ENCODE measurements around the gene OAS2.
A peak's percentile ranks its signal among the peaks of the same experiment; 100 is the strongest.

OAS2 gene

DNA sequence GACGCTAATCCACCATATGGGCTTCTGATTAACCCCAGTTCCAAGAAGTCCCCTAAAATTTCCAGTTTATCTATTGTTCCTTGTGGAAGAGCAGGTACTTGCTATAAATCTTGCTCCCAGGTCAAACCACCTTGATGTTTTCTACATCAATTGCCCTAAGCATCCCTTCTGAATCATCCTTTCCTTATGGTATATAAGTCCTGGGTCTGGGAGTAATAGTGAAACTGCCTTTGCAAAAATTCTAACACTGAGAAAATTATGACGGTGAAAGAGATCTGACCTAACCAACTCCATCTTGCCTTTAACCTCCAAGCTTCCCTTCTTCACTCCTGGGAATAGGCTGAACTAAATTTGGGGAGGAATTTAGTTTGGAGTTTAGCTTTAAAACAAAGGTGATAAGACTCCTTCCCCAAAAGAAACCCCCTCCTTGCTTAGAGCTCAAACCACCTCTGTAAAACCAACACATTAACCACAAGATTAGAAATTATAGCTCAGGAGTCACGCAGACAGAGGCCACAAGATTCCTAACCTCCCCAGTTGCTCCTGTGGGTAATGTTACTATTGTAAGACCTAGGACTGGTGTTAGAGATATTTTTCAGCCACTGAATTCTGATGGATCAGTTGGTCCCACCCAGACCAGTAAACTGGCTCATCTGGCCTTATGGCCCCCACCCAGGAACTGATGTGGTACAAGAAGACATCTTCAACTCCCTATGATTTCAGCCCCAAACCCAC, 44.4 kb downstream of the OAS2 start:
- no peak for DNase-seq

DNA sequence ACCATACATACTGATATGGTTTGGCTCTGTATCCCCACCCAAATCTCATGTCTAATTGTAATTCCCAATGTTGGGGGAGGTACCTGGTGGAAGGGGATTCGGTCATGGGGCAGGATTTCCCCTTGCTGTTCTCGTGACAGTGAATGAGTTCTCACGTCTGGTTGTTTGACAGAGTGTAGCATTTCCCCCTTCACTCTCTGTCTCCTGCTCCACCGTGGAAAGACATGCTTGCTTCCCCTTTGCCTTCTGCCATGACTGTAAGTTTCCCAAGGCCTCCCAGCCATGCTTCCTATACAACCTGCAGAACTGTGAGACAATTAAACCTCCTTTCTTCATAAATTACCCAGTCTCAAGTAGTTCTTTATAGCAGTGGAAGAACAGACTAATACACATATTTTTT, 49.4 kb downstream of the OAS2 start:
- no peak for DNase-seq

DNA sequence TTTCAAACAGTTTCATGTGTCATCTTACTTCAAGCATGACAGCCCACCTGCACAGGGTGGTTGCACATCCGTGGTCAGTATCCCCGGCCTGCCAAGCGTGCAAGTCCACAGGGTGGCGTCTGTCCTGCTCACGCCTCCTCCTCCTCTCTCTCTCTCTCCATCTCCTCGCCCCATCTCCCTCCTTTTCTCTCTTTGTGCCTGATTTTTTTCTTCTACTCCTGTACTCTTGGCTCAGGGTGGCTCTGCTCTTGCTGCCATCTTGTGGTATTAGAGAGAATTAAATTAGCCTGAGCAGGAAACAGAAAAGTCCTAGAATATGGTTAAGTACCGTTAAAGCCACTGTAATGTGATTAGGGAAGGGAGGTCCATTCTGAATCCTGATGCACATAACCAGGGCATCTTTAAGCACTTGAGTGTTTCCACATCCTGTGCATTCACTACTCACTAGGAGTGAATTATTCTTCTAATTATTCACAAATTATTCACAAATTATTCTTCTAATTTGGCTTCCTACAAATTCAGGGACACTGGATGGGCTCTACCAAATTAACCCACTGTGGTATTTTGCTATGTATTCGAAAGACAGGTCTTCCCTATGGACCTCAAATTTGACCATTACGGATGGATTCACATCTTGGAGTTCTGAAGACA, 52.7 kb downstream of the OAS2 start:
- peak; percentile 66 for DNase-seq

DNA sequence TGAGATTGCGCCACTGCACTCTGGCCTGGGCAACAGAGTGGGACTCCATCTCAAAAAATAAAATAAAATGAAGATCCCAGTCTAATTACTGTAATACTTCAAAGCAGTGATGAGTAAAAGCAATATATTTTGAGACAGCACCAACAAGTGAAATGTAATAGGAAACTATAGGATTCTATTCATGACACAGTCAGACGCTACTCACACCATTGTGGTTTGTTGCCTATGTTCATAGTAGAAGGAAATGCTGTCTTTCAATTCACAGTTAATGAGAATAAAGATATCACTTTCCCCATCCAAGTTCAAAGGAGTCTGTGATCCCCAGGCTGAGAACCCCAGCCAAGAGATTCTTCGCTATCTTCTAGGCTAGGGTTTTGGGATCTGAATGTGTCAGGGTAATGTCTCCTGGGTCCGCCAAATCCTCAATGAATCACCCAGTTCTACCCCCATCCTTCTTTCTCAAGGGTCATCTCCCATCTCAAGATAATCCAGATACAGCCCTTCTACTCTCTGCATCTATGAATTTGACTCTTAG, 61.7 kb downstream of the OAS2 start:
- no peak for DNase-seq

DNA sequence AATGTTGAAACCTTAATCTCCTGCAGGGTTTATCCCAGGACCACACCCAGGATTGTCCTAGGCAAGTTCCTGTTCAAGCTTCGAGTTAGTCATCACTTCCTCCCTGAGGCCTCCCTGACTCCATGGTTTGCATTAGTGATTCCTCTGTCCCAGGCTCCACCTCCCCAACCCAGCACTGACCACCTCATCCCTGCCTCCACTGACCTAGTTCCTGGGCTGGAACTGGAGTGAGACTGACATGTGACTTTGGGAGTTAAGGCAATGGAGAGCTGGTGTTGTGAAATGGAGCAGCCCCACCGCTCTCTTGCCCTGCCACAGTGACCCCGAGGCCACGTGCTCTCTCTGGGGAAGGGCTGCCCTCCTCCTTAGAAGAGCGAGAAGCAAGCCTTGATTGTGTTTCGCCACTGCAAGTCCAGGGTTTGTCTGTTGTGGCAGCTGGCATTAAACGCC, 62.4 kb downstream of the OAS2 start:
- no peak for DNase-seq

DNA sequence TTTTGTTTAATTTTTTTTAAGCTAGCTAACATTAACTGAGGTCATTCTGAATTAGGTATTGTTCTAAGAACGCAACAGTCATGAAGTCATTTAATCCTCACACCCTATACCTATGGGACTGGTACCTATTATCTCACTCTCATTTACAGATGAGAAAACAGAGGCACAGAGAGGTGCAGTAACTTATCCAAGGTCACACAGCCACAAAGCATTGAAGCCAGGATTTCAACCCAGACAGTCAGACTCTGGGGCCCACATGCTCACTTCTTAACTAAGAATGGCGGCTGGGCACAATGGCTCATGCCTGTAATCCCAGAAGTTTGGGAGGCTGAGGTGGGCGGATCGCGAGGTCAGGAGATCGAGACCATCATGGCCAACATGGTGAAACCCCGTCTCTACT, 63.2 kb downstream of the OAS2 start:
- no peak for DNase-seq

DNA sequence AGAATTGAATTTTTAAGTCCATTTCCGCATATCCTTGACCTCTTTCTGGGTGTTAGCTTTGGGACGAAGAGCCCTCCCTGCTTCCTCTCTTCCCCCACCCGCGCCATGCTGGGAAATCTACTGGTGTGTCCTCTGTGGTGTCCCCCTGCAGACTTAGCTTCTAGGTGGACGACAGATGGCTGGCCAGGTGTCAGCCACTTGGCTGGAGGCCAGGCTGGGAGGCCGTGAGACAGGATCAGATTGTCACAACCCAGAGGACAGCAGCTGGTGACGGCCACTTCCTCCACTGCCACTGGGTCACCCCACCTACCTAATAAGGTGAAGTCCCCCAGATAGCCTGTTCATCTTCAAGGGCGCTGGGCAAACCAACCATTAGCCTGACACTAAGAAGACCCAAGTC, 64.9 kb downstream of the OAS2 start:
- DNase-seq, result no peak

DNA sequence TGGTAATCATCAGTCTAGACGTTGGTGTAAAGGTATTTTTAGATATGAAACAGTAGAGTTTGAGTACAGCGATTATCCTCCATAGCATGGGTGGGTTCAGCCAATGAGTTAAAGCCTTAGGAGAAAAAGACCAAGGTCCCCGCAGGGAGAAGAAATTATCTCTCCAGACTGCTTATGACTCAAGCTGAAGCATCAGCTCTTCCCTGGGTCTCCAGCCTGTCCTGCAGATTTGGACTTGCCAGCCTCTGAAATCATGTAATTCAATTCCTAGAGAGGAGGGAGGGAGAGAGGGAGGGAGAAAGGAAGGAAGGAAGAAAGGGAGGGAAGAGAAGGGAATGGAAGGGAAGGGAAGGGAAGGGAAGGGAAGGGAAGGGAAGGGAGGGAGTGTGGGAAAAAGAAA, 66.2 kb downstream of the OAS2 start:
- DNase-seq, result no peak

DNA sequence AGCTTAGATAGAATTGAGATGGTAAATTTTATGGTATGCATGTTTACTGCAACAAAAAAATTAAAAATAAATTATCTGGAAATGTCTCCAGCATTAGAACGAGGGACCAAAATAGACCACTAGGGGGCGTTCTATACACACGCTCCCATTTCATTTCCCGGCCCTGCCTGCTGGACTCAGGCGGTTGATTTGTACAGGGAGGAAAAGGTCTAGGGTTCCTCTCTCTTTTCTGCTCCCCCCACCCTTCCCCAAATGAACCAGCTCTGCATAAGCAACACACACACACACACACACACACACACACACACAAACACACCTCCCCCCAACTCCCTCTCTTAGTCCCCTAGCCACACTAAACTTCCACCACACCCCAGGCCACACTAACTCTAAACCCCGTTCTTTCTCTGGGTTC, 70.4 kb downstream of the OAS2 start:
- peak; percentile 65 for DNase-seq

DNA sequence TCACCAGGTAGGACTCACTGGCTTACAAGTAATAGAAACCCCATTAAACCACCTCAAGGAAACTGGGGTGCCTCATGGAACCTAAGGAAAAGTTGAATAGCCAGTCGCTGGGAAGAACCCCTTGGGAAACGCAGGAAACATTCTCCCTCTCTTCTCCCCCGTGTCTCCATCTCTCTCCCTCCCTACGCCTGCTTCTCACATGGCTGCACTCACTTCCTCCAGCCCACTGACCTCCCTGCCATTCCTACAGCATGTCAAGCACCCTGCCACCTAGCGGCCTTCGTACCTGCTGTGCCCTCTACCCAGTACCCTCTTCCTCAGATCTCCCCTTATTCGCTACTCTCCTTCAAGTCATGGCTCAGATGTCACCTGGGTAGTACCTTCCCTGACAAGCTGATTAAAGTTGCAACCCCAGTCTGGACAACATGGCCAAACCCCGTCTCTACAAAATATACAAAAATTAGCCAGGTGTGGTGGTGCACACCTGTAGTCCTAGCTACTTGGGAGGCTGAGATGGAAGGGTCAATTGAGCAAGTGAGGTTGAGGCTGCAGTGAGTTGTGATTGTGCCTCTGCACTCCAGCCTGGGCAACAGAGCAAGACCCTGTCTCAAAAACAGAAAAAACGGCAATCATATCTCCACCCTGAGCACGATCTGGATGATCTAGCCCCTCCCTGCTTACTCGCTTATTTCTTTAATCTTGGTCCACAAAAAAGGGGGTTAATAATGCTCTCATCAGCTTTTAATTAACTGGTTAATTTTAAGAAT, 71.8 kb downstream of the OAS2 start:
- DNase-seq, result no peak

DNA sequence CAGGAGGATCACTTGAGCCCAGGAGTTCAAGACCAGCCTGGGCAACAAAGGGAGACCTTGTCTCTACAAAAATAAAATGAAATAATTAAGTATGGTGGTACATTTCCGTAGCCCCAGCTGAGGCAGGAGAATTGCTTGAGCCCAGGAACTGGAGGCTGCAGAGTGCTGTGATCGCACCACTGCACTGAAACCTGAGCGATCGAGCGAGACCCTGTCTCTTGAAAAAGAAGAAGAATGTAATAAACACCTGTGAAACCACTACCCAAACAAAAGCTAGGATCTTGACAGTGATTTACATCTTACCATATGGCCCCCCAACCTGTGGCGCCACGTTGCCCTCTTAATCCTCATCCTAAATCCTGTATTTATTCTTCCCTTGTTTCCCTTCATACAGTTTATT, 72.5 kb downstream of the OAS2 start:
- DNase-seq, result no peak

DNA sequence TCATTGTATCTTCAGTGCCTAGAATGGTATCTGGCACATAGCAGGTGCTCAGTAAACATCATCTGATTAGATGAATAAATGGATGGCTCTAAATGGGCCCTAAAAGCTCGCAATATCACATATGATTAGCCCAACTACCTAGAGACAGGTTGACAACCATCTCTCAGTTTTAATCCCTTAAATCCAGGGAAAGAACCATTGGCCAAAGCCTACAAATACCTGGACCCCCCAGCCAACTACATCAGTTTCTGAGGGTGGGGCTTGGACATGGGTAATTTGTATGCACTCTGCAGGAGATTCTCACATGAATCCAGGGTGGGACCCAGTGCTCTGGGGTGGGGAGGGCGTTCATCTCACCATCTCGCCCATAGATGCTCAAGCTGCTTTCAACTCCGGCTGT, 73.4 kb downstream of the OAS2 start:
- DNase-seq, result no peak

DNA sequence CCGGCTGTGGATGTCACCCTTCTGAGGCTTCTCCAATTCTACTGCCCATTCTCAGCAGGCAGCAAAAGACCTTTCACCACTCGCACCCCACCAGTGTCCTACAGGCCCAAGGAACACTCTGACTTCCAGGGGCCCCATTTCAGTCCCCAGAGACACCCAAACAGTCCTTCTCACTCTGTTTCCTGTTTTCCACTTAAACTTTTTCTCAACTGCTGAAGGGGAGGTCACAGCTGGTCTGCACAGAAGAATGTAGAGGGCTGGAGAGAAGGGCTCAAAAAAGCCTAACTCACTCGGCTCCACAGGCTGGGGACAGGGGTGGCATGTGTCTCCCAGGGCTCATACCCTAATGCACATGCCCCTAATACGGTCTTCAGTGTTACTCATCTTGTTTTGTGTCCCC, 74.0 kb downstream of the OAS2 start:
- no peak for DNase-seq

DNA sequence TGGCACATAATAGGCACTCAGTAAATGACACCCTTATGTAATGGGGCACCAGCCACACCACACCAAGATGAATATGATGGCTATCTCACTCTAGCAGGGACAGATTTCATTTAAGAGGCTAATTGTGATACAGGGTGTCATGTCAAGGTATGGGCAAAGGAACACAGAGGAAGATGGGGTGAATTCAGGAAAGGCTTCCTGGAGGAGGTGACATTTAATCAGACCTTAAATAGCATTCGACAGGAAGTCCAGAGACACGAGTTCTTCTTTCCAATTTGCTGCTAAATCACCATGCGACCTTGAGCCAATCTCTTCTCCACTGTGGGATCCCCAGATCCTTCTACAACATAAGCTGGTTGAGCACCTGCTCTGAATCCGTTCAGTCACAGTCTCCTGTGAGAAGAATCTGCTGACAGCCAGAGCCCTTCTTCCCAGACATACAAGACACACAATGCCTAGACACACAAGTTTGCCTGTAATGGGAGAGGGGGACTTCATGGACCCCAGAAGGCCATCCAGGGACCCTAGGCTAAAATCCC, 76.7 kb downstream of the OAS2 start:
- DNase-seq, result no peak

DNA sequence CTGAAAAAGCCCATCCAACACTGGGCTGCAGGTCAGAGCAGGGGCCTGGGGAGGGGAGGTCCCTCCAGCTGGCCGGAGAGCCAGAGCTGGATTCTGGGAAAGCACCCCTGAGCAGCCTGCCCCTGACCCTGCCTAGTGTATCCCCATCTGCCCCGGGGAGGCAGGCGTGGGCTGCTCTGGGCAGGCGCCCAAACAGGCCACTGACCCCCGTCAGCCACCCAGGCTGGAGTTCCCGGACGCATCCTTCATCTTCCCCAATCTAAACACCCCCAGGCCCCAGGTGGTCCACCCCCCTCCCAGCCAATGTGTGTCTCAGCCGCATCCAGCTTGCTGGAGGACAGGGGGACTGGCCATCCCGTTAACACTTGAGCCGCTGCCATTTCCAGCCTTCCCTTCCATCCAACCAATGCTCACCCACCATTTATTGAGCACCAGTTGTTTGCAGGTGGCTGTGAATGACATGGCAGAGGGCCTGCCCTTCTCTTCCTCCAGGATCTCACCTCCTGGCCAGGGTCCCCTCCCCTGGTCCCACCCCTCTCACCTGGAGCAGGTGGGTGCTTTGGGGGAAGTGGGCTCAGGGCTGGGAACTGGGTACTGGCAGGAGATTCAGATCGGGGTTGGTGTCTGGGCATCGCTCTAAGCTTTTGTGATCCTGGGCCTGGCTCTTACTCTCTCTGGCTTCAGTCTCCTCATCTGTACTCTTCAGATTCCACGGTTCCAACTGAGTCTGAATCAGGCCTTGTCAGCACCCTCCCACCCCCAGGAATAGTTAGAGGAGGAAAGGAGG, 77.5 kb downstream of the OAS2 start:
- DNase-seq, result no peak

DNA sequence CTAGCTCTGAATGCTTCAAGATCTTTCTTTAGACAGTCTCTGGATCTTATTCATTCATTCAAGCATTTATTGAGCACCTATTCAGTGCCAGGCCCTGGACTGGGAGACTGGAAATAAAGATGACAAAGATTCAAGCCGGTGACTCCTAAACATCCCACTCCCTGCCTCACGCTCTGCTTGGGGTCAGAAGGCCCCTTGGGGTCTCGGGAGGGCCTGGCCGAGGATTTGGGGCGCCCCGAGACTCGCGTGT, 78.0 kb downstream of the OAS2 start:
- DNase-seq, result no peak

DNA sequence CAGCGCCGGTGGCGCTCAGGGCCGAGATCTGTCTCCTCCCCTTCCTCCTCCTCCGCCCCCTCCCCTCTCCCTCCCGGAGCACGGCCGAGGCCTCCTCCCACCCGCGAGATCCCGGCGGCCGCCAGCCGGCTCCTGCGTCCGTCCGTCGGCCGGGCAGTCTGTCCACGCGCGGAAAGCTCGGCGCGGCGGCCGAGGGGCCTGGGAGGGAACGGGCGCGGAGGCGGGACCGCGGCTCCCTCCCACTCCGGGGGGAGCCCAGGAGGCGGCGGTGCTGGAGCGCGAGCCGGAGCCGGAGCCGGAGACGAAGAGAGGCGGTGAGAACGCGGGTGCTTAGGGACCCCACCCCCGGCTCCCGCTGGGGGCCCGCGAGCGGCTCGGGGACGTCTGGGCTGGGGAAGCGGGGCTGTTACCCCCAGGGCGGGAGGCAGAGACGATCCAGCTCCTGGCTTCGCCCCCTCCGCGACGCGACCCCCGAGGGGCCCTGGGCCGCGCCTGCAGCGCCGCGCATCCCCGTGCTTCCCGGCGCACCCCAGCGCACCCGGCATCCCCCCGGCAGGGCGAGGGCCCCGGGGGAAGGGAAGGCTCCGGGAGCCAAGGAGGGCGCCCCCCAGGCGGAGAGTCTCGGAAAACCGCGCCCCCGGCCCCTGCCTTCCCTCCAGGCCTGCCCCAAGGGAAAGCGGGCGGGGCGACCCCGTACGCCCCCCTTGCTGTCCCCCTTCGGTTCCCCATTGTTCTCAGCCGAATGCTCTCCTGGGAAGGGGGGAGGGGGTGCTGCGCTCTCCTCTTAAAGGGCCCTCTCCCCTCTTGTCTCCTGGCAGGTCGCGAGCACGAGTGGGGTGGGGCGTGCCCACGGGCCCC, 78.5 kb downstream of the OAS2 start, which contains the start of gene DTX1:
Gene DTX1, plus strand, starts transcription at position 100 of the 858 bp plus-strand sequence. CDS start 1,463 bp downstream, outside the sequence.
- no peak for DNase-seq

DNA sequence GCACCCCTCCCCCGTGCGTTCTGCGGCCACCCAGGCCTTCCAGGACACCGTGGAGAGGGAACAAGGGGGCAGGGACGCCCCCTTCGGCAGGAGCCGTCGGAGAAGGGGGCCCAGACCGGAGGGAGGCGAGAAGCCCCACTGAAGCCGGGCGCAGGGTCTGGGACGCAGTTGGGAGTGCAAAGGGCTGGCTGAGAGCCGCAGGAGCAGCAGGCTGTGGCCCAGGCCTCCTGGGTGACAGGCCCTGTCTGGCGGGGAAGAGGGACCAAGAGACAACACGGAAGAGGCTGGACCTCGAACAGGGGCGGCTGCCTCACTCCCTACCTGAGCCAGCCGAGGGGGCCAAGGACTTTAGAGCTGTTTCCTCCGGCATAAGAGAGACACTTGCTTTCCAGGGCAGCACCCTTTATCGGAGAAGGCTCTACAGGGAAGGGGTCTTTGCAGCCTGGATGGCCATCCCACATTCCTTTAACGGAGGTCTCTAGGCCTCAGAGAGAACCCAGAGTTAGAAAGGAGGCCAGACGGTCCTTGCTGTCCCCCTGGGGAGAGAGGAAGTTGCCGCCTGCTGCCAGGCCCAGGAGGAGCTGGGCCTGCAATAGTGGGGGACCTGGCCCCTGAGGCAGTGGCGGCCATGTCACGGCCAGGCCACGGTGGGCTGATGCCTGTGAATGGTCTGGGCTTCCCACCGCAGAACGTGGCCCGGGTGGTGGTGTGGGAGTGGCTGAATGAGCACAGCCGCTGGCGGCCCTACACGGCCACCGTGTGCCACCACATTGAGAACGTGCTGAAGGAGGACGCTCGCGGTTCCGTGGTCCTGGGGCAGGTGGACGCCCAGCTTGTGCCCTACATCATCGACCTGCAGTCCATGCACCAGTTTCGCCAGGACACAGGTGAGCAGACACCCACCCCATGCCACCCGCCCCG, 79.5 kb downstream of the OAS2 start:
- no peak for DNase-seq

DNA sequence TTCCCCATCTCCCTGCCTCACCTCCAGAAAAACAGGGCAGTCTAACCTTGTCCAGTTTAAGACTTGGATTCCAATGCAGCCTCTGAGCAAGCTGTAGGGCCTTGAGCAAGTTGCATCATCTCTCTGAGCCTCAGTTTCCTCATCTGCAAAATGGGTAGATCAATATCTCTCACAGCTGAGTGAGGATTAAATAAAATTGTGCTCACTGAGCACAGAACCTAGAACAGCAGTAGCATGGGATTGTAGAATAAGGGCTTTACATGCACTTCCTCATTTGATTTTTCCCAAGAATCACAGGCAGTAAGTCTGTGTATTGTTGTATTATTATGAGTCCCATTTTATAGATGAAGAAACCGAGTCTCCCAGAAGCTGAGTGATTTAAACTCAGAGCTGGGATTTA, 80.2 kb downstream of the OAS2 start:
- DNase-seq, result no peak

DNA sequence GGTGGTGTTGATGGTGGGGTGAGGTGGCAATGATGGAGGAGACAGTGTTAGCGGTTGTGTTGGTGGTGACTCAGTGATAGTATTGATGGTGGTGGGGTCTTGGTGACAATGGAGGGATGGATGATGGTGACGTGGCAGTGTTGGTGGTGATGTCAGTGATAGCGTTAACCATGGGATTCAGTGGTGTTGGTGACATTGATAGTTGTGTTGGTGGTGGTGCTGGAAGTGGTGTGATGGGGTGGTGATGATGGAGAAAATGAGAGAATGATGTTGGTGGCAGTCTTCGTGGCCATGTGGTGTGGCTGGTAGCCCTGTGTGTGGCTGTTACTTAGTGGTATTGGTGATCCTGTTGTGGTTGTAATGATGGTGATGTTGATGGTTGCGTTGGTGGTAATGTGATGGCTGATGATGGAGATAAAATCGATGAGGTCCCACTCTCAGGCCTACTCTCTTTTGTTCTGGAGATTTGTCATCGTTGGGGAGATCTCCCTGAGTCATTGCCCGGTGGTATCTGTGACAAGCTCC, 80.8 kb downstream of the OAS2 start:
- DNase-seq, result no peak

Measured in NCI-H2171 (cell line).